WERI-Rb-1 (cell line): ENCODE measurements around the gene SNX9.

Experiments used
- DNase-seq: peaks from one replicate; pipeline ENCODE4 v3.0.0-alpha.2; 2020
- H3K27ac ChIP-seq: fragments of 250-450 bp; sonication (Bioruptor Pico); 2 replicates; pipeline ENCODE4 v1.5.1; 2020; ENCODE audit warnings: mild to moderate bottlenecking, moderate library complexity
- H3K27me3 ChIP-seq: fragments of 250-450 bp; sonication (Bioruptor Pico); 2 replicates; pipeline ENCODE4 v1.5.1; 2021; ENCODE audit warnings: mild to moderate bottlenecking, low read depth, moderate library complexity; ENCODE audit not compliant: insufficient read depth, severe bottlenecking
- H3K36me3 ChIP-seq: fragments of 250-450 bp; sonication (Bioruptor Pico); 2 replicates; pipeline ENCODE4 v1.5.1; 2020; ENCODE audit warnings: mild to moderate bottlenecking, moderate library complexity
- H3K4me3 ChIP-seq: 2 replicates; pipeline ENCODE4 v1.5.1; 2011; ENCODE audit warnings: low read depth, mild to moderate bottlenecking, control low read depth, low read length
- H3K9me3 ChIP-seq: fragments of 250-450 bp; sonication (Bioruptor Pico); 2 replicates; pipeline ENCODE4 v1.5.1; 2021; ENCODE audit warnings: mild to moderate bottlenecking, moderate library complexity; ENCODE audit not compliant: severe bottlenecking
- CTCF ChIP-seq: IDR thresholded peaks from 2 replicates; pipeline ENCODE4 v1.5.1; 2011; ENCODE audit warnings: low read depth, mild to moderate bottlenecking, control low read depth, inconsistent platforms, low read length

SNX9 gene

GRCh38 chr6:157953580-157954091 is 130.6 kb downstream of the SNX9 start:
- Histone ChIP-seq H3K27me3 (no peaks in the 10 kb centered on the region), H3K36me3 (no peaks in the 10 kb centered on the region), H3K27ac (no peak overlapping the region), H3K9me3 (peaks cover 7% of the 10 kb centered on the region), H3K4me3 (no peak overlapping the region)
- TF ChIP-seq CTCF: no peak
- no peak for DNase-seq

- Histone ChIP-seq H3K36me3 (no peaks in the 10 kb centered on the region), H3K27me3 (no peaks in the 10 kb centered on the region), H3K27ac (no peak overlapping the region), H3K9me3 (peaks cover 7% of the 10 kb centered on the region), H3K4me3 (no peak overlapping the region)
- DNase-seq: no peak
- TF ChIP-seq CTCF: no peak
Observed at GRCh38 chr6:157954150-157955117, 131.4 kb downstream of the SNX9 start.

GRCh38 chr6:157955675-157956074 is 132.6 kb downstream of the SNX9 start:
- Histone ChIP-seq H3K9me3 (peaks cover 7% of the 10 kb centered on the region), H3K27ac (no peak overlapping the region), H3K36me3 (no peaks in the 10 kb centered on the region), H3K27me3 (no peaks in the 10 kb centered on the region), H3K4me3 (no peak overlapping the region)
- TF ChIP-seq CTCF: no peak
- no peak for DNase-seq

GRCh38 chr6:157956171-157956730 is 133.2 kb downstream of the SNX9 start:
- Histone ChIP-seq H3K9me3 (peaks cover 7% of the 10 kb centered on the region), H3K27me3 (no peaks in the 10 kb centered on the region), H3K4me3 (no peak overlapping the region), H3K36me3 (no peaks in the 10 kb centered on the region), H3K27ac (no peak overlapping the region)
- no peak for TF ChIP-seq CTCF
- DNase-seq: no peak

GRCh38 chr6:157959451-157960227 is 136.6 kb downstream of the SNX9 start:
- DNase-seq: no peak
- TF ChIP-seq CTCF: no peak
- Histone ChIP-seq H3K27ac (no peak overlapping the region), H3K4me3 (no peak overlapping the region), H3K36me3 (no peaks in the 10 kb centered on the region), H3K27me3 (no peaks in the 10 kb centered on the region), H3K9me3 (peaks cover 7% of the 10 kb centered on the region)
